NOMO-1 treated with dmso at 0.1 percent for 144 hours (cell line): Measurements from ENCODE around the gene AFDN.

ENCODE experiments used
- DNase-seq: peaks from one replicate; lab custom pipeline; 2025; ENCODE audit not compliant: unreplicated experiment; lab: John Stamatoyannopoulos, UW

AFDN gene

DNA sequence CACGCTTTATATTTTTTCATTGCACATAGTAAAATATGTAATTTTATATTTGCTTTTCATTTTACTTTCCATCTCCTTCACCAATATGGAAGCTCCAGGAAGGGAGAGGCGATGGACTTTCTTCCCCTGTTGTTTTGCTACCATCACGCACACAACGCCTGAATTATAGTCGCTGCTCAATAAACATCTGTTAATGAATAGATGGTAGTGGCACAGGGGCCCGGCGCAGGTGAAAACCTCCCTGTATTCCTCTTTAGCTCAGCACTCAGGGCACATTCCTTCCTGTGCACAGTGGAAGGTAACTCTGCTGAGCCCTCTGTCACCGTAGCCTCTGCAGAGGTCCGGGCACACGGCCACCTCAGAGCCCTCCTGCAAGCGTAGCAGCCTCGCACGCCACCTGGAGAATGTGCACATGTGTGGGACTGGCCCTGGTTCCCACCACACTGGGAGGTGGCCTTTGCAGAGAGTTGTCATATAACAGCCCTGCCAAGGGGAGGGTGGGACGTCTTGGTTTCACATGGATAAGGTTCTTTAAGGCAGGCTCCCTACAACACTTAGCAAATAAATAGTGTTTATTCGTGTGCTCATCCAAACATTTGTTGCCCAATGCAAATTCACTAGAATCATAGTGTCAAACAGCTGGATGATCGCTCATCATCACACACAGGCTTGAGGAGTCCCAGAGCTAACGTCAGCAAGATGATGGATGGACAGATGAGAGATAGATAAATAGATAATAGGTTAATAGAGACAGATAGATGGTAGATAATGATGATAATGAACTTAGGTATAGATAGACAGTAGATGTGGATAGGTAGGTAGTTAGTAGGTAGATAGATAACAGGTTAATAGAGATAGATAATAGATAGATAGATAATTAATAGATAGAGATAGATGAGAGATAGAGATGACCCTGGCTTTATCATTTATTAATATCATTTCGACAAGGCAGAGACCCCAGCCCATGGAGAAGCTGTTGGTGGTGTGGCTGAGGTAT is 32.3 kb upstream of the AFDN start:
- DNase-seq, result no peak

GRCh38 chr6:167795321-167795811 is 31.3 kb upstream of the AFDN start:
- DNase-seq, result no peak

DNA sequence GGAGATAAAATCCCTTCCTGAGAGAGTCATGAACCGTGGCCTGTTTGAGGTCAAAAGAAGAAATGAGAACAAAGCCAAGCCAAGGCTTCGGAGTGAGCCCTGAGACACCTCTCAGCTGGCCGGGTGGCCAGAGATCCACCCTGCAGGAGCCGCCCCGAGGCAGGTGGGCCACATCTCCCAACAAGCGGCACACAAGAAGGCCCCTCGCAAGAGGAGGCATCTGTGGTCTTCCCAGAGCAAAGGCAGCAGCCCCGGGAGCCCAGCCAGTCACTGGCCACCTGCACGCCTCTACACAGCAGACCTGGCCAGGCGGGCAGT is 30.9 kb upstream of the AFDN start:
- DNase-seq, result no peak

DNA sequence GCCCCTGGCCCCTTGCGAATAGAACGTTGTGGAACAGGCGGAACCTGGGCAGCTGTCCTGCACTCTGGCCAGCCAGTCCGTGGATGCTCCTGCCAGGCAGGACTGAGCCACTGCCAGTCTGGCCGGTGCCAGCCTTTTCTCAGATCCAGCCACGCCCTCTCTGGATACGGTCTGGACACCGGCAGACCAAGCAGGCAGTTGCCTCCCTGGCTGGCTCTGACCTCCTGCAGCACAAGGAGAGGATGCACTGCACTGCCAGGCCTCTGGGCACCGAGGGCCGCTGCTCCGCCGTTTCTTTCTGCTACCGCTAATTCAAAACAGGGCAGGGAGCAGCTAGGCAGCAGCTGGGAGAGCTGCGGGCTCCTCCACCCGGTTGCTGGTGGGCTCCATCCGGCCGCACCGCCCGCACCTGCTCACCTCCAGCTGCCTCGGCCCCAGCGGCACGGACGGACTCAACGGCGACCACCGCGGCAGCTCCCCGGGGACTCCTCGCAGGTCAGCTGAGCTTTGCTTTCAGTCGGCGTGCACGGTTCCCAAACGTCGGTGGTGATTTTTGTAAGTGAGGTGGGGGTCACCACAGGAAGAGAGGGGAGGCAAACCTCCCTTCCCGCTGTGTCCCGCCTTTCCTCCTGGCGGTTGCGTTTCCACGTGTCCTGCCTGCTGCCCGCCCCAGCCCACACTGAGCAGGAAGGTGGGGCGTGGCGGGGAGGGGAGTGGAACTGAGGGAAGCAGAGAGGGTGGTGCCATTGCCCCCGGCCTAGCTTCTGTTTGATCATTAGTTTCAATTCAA is 30.3 kb upstream of the AFDN start:
- no peak for DNase-seq

GRCh38 chr6:167797011-167797471 is 29.7 kb upstream of the AFDN start:
- DNase-seq, result no peak

DNA sequence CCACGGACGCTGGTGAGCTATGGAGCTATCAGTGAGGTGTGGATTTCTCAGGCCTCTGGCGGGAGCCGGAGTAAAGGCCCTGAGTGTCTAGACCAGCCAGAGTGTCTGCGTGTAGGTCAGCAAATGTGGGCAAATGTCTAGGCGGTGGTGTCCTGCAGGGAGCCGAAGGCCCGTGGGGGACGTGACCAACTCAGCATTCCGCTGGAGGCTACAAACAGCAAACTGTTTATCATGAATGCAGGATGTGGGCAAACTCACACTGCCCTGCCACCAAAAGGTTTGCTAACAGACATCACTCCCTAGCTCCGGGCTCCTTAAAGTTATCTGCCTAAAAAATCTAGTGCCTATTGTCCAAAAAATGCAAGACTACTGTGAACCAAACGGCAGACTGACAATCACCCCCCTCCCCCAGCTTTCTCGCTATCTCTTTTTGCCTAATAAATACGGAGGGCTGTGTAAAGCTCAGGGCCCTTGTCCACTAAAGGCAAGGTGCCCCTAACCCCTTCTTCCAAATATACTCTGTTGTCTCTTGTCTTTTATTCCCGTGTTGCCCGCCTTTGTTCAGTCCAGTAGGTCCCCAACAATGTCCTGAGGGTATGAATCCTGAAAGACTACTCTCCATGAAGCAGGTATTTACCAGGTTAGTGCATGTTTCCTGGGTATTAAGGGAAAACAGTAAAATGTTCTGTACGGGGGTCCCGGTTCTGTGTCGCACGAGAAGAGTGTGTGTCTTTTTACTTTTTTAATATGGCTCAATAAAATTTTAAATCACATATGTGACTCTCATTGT is 29.0 kb upstream of the AFDN start:
- no peak for DNase-seq

GRCh38 chr6:167798453-167798852 is 28.3 kb upstream of the AFDN start:
- DNase-seq, result no peak

GRCh38 chr6:167799033-167799821 is 27.5 kb upstream of the AFDN start:
- DNase-seq, result no peak

GRCh38 chr6:167800549-167800948 is 26.2 kb upstream of the AFDN start:
- DNase-seq, result no peak

DNA sequence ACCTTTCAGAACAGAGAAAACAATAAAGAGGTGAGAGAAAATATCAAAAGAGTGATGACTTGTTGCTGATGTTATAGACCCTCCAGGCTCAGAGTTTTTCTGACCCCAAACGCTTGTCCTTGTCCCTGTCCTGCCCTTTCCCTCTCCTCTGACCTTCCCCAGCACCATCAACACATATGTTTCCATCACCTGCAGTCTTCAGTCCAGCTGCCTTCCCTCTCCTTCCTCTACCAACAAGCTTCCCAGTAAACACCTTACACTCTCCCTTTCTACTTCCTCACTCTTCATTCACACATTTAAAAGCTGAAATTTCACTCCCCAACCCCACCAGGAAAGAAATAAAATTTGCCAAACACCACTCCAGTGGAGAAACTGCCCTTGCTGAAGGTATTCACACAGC is 25.4 kb upstream of the AFDN start:
- DNase-seq, result no peak

DNA sequence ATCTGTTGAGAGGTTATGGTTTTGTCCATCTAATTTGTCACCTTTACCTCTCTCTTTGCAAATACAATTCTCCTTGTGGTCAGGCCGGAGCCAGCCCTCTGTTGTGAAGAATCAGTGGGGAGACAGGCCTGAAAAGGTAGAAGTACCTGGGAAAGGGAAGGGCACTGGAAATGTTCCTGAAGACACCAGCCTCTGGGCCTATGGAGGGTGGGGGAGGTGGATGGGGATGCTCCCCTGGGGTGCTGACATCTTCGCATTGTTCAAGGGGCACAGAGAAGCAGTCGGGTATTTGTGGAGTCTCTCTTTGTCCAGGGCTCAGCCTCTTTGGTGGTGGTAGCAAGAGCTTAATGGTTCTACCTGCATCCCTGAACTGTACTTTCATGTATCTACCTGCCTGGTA is 24.4 kb upstream of the AFDN start:
- DNase-seq, result no peak

- DNase-seq, result no peak
These were observed 22.9 kb upstream of the AFDN start for GRCh38 chr6:167803816-167804215.

DNA sequence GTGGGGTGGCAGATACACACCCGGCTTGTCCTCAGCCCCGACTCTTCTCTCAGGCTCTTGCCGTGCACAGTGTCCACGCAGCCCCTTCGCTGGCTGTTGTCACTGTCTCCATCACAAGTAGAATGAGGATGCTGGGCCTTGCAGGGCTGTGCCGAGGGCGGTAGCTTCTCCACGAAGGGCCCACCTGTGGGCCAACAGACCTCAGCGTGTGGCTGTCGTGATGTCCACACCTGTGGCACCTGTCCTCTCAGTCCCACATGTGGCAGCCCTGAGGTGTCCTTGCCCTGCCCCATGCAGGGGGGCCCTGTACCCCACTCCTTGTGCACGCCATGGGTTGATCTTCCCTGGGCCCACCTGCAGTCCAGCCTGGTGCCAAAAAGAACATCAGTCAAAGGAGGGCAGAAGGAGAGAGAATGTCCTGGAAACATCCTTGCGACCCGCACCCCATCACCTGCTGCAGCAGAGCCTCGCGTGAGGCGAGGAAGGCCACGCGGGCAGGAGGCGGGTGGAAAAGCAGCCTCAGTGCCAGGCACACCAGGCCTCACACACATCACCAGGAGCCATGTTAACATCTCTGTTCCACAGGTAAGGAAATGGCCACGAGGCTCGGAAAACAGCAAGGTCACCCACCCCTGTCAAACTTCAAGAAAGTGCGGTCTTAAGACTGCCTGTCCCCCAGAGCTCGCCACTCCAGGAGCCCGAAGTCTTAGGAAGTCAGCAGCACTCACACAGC is 22.3 kb upstream of the AFDN start:
- DNase-seq, result no peak

- no peak for DNase-seq
These were observed 21.2 kb upstream of the AFDN start for GRCh38 chr6:167805349-167806060.

- DNase-seq, result no peak
These were observed 20.5 kb upstream of the AFDN start for GRCh38 chr6:167806061-167806700.

GRCh38 chr6:167807200-167807599 is 19.5 kb upstream of the AFDN start:
- no peak for DNase-seq

- DNase-seq, result no peak
These were observed 19.0 kb upstream of the AFDN start for GRCh38 chr6:167807756-167808155.

- DNase-seq, result no peak
These were observed 15.7 kb upstream of the AFDN start for GRCh38 chr6:167811040-167811439.
